ENCODE results near the gene PRKACB. TPM values are rescaled to one million over a fixed set of nuclear protein-coding genes. Genes with fewer than 3 reads are reported as not detected.

The PRKACB gene
- total and polyA plus RNA-seq, 2 experiments from 2014 or later: 14.6 to 28.0 TPM

DNA sequence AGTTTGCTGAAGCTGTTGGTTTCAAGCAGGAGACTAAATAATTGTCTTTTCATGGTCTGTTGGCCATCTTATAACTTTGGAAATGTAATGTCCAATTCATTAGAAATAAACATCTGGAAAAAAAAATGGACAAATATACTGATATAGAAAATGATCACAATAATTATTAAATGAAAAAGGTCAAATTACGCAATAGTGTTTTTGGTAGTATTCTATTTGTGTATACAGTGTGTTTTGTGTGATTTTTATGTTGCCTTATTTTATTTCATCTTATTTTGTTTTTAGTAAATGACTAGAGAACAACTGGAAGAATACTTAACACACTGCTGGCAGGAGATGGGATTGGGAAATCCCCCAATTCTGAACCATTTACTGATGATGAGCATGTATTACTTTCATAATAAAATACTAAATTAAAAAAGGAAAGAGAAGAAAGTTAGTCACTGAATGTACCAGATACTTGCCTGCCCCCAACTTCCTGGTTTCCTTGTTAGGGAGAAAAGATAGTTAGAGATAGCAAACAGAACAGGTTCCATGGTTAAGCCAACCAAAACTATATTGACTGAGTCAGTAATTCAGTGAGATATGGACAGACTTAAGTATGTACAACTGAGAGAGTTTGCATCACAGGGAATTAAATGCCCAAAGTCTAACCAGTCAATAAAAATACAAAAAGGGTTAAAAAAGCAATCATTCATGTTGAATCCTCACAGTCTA lies 133.4 kb downstream of the PRKACB start:
- TF ChIP-seq ZNF114 (CRISPR knock-in tag; IDR thresholded peaks at IDR 0.05): no peak
- TF ChIP-seq EZH2phosphoT487 (IDR thresholded peaks at IDR 0.05; ENCODE audit: unreplicated experiment): no peak
- no peak for TF ChIP-seq EZH2 (IDR thresholded peaks at IDR 0.05; ENCODE audit: low read depth, unreplicated experiment)
- TF ChIP-seq, protein P1, sequence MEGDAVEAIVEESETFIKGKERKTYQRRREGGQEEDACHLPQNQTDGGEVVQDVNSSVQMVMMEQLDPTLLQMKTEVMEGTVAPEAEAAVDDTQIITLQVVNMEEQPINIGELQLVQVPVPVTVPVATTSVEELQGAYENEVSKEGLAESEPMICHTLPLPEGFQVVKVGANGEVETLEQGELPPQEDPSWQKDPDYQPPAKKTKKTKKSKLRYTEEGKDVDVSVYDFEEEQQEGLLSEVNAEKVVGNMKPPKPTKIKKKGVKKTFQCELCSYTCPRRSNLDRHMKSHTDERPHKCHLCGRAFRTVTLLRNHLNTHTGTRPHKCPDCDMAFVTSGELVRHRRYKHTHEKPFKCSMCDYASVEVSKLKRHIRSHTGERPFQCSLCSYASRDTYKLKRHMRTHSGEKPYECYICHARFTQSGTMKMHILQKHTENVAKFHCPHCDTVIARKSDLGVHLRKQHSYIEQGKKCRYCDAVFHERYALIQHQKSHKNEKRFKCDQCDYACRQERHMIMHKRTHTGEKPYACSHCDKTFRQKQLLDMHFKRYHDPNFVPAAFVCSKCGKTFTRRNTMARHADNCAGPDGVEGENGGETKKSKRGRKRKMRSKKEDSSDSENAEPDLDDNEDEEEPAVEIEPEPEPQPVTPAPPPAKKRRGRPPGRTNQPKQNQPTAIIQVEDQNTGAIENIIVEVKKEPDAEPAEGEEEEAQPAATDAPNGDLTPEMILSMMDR (conservative IDR thresholded peaks at IDR 0.05; ENCODE audit: low read depth in 2 of 2): no peak
- TF ChIP-seq JUNB (IDR thresholded peaks at IDR 0.05; ENCODE audit: unreplicated experiment): no peak
- no peak for TF ChIP-seq CREB1 (CRISPR knock-in tag; IDR thresholded peaks at IDR 0.05; ENCODE audit: low read depth)
- no peak for TF ChIP-seq POLR2AphosphoS5 (IDR thresholded peaks at IDR 0.05; ENCODE audit: low read depth)
- no peak for TF ChIP-seq STAT1 (IDR thresholded peaks at IDR 0.05; ENCODE audit: unreplicated experiment)
- no peak for TF ChIP-seq NANOG (IDR thresholded peaks at IDR 0.05; ENCODE audit: borderline replicate concordance)
- TF ChIP-seq, protein P2, sequence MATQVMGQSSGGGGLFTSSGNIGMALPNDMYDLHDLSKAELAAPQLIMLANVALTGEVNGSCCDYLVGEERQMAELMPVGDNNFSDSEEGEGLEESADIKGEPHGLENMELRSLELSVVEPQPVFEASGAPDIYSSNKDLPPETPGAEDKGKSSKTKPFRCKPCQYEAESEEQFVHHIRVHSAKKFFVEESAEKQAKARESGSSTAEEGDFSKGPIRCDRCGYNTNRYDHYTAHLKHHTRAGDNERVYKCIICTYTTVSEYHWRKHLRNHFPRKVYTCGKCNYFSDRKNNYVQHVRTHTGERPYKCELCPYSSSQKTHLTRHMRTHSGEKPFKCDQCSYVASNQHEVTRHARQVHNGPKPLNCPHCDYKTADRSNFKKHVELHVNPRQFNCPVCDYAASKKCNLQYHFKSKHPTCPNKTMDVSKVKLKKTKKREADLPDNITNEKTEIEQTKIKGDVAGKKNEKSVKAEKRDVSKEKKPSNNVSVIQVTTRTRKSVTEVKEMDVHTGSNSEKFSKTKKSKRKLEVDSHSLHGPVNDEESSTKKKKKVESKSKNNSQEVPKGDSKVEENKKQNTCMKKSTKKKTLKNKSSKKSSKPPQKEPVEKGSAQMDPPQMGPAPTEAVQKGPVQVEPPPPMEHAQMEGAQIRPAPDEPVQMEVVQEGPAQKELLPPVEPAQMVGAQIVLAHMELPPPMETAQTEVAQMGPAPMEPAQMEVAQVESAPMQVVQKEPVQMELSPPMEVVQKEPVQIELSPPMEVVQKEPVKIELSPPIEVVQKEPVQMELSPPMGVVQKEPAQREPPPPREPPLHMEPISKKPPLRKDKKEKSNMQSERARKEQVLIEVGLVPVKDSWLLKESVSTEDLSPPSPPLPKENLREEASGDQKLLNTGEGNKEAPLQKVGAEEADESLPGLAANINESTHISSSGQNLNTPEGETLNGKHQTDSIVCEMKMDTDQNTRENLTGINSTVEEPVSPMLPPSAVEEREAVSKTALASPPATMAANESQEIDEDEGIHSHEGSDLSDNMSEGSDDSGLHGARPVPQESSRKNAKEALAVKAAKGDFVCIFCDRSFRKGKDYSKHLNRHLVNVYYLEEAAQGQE (IDR thresholded peaks at IDR 0.05; ENCODE audit: unreplicated experiment): no peak
- TF ChIP-seq ZNF331 (CRISPR knock-in tag; IDR thresholded peaks at IDR 0.05; ENCODE audit: low read depth): no peak
- TF ChIP-seq, protein P3, sequence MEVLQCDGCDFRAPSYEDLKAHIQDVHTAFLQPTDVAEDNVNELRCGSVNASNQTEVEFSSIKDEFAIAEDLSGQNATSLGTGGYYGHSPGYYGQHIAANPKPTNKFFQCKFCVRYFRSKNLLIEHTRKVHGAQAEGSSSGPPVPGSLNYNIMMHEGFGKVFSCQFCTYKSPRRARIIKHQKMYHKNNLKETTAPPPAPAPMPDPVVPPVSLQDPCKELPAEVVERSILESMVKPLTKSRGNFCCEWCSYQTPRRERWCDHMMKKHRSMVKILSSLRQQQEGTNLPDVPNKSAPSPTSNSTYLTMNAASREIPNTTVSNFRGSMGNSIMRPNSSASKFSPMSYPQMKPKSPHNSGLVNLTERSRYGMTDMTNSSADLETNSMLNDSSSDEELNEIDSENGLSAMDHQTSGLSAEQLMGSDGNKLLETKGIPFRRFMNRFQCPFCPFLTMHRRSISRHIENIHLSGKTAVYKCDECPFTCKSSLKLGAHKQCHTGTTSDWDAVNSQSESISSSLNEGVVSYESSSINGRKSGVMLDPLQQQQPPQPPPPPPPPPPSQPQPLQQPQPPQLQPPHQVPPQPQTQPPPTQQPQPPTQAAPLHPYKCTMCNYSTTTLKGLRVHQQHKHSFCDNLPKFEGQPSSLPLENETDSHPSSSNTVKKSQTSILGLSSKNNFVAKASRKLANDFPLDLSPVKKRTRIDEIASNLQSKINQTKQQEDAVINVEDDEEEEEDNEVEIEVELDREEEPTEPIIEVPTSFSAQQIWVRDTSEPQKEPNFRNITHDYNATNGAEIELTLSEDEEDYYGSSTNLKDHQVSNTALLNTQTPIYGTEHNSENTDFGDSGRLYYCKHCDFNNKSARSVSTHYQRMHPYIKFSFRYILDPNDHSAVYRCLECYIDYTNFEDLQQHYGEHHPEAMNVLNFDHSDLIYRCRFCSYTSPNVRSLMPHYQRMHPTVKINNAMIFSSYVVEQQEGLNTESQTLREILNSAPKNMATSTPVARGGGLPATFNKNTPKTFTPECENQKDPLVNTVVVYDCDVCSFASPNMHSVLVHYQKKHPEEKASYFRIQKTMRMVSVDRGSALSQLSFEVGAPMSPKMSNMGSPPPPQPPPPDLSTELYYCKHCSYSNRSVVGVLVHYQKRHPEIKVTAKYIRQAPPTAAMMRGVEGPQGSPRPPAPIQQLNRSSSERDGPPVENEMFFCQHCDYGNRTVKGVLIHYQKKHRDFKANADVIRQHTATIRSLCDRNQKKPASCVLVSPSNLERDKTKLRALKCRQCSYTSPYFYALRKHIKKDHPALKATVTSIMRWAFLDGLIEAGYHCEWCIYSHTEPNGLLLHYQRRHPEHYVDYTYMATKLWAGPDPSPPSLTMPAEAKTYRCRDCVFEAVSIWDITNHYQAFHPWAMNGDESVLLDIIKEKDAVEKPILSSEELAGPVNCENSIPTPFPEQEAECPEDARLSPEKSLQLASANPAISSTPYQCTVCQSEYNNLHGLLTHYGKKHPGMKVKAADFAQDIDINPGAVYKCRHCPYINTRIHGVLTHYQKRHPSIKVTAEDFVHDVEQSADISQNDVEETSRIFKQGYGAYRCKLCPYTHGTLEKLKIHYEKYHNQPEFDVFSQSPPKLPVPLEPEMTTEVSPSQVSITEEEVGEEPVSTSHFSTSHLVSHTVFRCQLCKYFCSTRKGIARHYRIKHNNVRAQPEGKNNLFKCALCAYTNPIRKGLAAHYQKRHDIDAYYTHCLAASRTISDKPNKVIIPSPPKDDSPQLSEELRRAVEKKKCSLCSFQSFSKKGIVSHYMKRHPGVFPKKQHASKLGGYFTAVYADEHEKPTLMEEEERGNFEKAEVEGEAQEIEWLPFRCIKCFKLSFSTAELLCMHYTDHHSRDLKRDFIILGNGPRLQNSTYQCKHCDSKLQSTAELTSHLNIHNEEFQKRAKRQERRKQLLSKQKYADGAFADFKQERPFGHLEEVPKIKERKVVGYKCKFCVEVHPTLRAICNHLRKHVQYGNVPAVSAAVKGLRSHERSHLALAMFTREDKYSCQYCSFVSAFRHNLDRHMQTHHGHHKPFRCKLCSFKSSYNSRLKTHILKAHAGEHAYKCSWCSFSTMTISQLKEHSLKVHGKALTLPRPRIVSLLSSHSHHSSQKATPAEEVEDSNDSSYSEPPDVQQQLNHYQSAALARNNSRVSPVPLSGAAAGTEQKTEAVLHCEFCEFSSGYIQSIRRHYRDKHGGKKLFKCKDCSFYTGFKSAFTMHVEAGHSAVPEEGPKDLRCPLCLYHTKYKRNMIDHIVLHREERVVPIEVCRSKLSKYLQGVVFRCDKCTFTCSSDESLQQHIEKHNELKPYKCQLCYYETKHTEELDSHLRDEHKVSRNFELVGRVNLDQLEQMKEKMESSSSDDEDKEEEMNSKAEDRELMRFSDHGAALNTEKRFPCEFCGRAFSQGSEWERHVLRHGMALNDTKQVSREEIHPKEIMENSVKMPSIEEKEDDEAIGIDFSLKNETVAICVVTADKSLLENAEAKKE (CRISPR knock-in tag; IDR thresholded peaks at IDR 0.05): no peak
- TF ChIP-seq, protein P4, sequence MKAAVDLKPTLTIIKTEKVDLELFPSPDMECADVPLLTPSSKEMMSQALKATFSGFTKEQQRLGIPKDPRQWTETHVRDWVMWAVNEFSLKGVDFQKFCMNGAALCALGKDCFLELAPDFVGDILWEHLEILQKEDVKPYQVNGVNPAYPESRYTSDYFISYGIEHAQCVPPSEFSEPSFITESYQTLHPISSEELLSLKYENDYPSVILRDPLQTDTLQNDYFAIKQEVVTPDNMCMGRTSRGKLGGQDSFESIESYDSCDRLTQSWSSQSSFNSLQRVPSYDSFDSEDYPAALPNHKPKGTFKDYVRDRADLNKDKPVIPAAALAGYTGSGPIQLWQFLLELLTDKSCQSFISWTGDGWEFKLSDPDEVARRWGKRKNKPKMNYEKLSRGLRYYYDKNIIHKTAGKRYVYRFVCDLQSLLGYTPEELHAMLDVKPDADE (IDR thresholded peaks at IDR 0.05): no peak
- Histone ChIP-seq H3K4me3 (no peak overlapping the region), H3K27ac (ENCODE audit: low read depth) (no peak overlapping the region), H3F3A (replicated peaks; ENCODE audit: low read depth) (no peaks in the 10 kb centered on the region), H3K4me2 (no peak overlapping the region), H4K20me1 (replicated peaks; ENCODE audit: insufficient read depth) (no peaks in the 10 kb centered on the region), H3K36me3 (ENCODE audit: insufficient read depth) (no peaks in the 10 kb centered on the region), H2AFZ (no peak overlapping the region), H3K4me1 (ENCODE audit: insufficient read depth) (peaks cover 4% of the 10 kb centered on the region; the same call in 1 of the 2 replicates), H3K79me2 (replicated peaks; ENCODE audit: insufficient read depth) (no peaks in the 10 kb centered on the region), H3K27me3 (ENCODE audit: insufficient read depth) (no peaks in the 10 kb centered on the region), H3K9me2 (ENCODE audit: insufficient read depth) (no peaks in the 10 kb centered on the region)
- Mint-ChIP-seq H3K27ac (no peak overlapping the region), H3K36me3 (ENCODE audit: low read depth) (no peaks in the 10 kb centered on the region), H3K4me1 (peaks cover 6% of the 10 kb centered on the region), H3K9me3 (no peaks in the 10 kb centered on the region), H3K27me3 (ENCODE audit: insufficient read depth, low read depth, poor library complexity) (peaks cover 1% of the 10 kb centered on the region), H3K4me3 (no peak overlapping the region)
- ATAC-seq: no peak
- no peak for DNase-seq (ENCODE audit: low spot score)

All from GM23338 (cell line).